SK-MEL-5 (cell line): ENCODE results near the gene HSPG2. TPM values are rescaled to one million over a fixed set of nuclear protein-coding genes. Genes with fewer than 3 reads are reported as not detected.
A peak's percentile ranks its signal among the peaks of the same experiment; 100 is the strongest.
"Not testable (repeated sequence)": the region's sequence is repeated elsewhere in the genome, so short reads cannot be mapped to it uniquely, and the experiment has no call there.

Source experiments
- DNase-seq: peaks from one replicate; pipeline ENCODE4 v3.0.0-alpha.2; 2016; ENCODE audit warnings: low read depth, low spot score
- in situ Hi-C: cut with HindIII; loops from 2 replicates; pipeline ENCODE4 v1.10.0; 2016; ENCODE audit warnings: low sequenced_read_pairs, high pct_unique_total_duplicates, low pct_unique_long_range_greater_than_20kb
- total RNA-seq: library from RNA; depleted of rRNA; stranded (reverse); fragments of >200 nt; shearing (Covaris generic); gene quantifications from 2 replicates; pipeline ENCODE4 v1.2.3, GENCODE V29; 2014

HSPG2 gene
- total RNA-seq, 1 experiment from 2014 or later, result 7.2 TPM

DNA sequence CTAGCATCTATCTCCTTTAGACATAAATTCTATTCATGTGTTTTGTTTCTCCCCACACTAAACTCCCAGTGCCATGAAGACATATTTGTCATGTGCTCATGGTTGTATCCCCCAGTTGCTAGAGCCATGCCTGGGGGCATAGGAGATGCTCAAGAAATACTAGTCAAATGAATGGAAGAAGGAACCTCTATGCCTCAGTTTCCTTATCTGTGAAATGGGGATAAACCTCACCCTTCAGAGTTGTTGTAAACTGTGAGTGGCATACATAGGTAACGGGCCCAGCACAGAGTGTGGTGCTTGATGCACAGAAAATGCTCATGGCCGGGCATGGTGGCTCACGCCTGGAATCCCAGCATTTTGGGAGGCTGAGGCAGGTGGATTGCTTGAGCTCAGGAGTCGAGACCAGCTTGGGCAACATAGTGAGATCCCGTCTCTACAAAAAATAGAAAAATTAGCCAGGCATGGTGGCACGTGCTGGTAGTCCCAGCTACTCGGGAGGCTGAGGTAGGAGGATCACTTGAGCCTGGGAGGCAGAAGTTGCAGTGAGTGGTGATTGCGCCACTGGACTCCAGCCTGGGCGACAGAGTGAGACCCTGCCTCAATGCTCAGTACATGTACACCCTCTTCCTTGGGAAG is 116.4 kb downstream of the HSPG2 start:
- in situ Hi-C loops, result no loop called here
- no peak for DNase-seq

- in situ Hi-C loops, result no loop called here
These were observed 118.5 kb downstream of the HSPG2 start for GRCh38 chr1:21818656-21819055.

DNA sequence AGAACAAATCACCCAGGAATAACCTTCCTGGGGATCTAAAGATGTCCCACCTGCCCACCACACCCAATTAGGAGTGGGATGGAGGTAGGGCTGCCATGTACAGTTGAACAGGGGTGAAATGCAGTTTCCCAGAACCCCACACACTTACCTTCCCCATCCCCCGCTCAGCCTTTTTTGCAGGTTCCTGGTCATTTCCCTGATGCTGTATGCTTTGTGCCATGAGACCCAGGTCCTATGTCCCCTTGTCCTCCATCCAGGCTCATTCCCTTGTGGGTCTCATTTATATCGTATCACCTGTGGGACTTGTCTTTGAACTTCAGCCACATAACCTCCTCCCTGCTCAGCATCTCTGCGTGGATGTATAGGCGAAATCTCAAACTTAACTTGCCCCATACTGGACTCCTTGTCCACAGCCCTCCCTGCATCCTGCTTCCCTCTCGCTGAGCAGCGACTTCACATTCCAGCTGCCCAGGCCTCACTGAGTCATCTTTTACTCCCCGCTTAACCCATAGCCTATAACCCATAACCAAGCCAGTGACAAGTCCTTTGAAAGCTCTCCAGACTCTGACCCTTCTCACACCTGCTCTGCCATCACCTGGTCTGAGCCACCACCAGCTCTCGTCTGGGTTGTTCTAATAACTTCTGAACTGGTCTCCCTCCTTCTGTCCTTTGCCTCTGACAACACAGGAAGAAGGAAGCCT is 120.4 kb downstream of the HSPG2 start:
- in situ Hi-C loops, result no loop called here
- no peak for DNase-seq

More at GRCh38 chr1:21818656-21819055, 118.5 kb downstream of the HSPG2 start:
- DNase-seq, result peak; percentile 41

GRCh38 chr1:21815724-21816321 is 121.3 kb downstream of the HSPG2 start:
- no peak for DNase-seq
- in situ Hi-C loops, result no loop called here

DNA sequence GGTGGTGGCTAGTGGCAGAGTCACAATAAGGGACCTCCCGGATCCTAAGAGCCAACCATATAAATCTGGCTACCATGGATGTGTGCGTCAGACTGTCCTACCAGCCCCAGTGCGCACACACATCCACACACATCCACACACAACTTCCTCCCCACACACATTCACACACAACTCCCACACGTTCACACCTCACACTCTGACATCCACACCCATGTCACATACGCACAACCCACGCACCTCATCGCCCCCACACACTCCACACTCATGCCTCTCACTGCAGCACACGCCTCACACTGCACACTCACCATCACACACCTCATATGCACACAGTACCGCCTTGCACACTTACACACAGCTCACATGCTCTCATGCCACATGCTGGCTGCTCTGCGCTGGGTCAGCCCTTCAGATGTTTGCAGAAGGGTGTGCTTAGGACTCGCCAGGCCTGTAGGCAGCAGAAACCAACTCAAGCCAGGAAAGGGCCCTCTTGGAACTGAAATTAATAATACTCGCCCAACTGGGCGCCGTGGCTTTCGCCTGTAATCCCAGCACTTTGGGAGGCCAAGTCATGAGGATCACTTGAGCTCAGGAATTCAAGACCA is 122.0 kb downstream of the HSPG2 start:
- DNase-seq, result no peak
- in situ Hi-C loops, result no loop called here

- DNase-seq, result no peak
- in situ Hi-C loops, result no loop called here
These were observed 122.7 kb downstream of the HSPG2 start for GRCh38 chr1:21814241-21814918.

DNA sequence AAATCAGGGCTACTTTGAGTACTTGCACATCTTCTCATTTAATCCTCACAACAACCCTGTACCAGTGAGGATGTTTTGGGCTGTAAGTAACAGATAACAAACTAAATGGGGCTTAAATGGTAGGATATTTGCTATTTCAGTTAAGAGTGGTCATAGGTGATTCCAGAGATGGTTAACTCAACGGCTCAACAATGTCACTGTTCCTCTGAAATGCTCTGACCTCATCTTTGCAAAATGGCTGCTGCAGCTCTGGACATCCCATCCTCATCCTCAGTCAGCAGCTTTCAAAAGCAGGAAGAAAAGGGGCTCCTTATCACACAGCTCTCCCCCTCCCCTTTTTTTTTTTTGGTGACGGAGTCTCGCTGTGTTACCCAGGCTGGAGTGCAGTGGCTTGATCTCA is 123.6 kb downstream of the HSPG2 start:
- in situ Hi-C loops, result no loop called here
- DNase-seq, result no peak

- in situ Hi-C loops, result no loop called here
- DNase-seq, result no peak
These were observed 125.2 kb downstream of the HSPG2 start, which contains the start of gene LDLRAD2 for GRCh38 chr1:21811875-21812305. Gene LDLRAD2 (plus strand): TSS chr1:21812265. CDS start chr1:21812452, 187 bp downstream.

DNA sequence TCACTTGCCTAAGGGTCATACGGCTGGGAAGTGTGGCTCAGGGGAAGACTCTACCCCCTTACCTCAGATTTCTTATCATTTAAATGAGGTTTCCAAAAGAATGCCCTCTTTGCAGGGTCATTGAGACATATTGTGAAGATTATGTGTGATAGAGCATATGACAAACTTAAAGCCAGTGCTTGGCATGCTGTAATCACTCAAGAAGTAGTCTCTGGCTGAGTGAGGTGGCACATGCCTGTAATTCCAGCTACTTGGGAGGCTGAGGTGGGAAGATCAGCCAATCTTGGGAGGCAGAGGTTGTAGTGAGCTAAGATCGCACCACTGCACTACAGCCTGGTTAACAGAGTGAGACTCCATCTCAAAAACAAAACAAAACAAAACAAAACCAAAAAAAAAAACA is 132.6 kb downstream of the HSPG2 start:
- in situ Hi-C loops, result no loop called here
- DNase-seq, result no peak

DNA sequence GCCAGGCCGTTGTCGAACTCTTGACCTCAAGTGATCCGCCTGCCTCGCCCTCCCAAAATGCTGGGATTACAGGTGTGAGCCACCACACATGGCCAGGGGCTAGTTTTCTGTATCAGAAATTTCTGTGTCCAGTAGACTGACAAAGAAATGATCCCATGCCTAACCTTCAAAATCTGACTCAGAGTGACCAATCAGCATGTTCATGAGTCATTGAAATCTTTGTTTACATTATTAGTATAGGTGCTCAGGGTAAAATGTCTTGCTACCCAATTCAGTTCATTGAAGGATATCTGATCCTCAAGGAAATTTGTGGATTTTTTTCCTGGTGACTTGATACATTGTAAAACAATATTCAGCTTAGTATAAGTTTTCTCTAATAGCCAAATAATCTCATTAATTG is 136.0 kb downstream of the HSPG2 start:
- in situ Hi-C loops, result no loop called here
- DNase-seq, result no peak

DNA sequence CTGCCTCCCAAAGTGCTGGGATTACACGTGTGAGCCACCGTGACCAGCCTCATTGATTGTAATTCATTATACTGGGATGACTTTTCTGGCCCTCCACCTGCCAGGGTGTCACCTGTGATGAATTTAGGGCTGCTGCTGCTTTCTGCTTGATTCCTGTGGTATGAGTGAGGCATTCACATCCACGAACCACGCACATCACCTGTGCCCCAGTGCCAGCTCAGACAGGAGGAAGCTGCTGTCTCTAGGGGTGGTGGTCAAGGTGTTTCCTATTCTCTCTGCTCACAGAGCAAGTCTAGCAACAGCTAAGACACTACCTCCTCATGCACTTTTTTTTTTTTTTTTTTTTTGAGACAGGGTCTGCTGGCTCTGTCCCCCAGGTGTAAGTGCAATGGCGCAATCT is 137.4 kb downstream of the HSPG2 start:
- in situ Hi-C loops, result no loop called here
- no peak for DNase-seq

- in situ Hi-C loops, result no loop called here
- DNase-seq, result no peak
These were observed 142.0 kb downstream of the HSPG2 start for GRCh38 chr1:21795075-21795474.

DNA sequence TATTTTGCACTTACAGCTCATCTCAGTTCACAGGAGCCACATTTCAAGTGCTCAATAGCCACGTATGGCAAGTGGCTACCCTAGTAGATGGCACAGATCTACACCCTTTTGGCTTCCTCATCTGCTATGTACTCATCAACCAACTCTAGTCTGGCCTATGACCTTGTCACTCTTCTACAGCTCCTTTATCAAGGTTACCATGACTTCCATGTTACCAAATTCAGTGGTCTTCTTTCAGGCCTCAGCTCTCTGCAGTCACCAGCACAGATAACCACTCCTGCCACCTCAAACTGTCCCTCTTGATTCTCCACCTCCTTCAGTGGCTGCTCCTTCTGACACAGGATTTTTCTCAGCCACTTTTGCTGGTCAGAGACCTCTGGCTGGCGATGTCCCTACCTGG is 142.5 kb downstream of the HSPG2 start:
- no peak for DNase-seq
- in situ Hi-C loops, result no loop called here

- in situ Hi-C loops, result no loop called here
These were observed 144.0 kb downstream of the HSPG2 start for GRCh38 chr1:21793104-21793503.

DNA sequence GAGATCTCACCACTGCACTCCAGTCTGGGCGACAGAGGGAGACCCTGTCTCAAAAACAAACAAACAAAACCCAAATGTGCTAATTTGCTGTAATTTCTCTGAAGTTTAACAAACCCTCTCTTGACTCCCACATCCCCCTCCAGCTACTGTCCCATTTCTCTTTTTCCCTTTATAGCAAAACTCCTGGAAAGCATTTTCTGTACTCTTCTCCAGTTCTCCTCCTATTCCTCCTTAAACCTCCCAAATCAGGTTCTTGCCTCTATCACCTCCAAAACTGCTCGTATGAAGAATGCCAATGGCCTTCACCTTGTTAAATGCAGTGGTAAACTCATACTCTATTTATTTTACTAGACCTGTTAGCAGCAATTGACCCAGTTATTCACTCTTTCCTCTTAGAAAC is 150.5 kb downstream of the HSPG2 start:
- DNase-seq, result no peak
- in situ Hi-C loops, result no loop called here

More at GRCh38 chr1:21793104-21793503, 144.0 kb downstream of the HSPG2 start:
- no peak for DNase-seq

DNA sequence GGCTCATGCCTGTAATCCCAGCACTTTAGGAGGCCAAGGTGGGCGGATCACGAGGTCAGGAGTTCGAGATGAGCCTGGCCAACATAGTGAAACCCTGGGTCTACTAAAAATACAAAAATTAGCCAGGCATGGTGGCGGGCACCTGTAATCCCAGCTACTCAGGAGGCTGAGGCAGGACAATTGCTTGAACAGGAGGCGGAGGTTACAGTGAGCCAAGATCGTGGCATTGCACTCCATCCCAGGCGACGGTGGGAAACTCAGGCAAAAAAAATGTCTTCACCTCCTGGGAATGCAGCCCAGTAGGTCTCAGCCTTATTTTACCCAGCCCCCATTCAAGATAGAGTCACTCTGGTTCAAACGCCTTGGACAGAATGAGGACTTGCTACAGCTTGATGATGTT is 151.3 kb downstream of the HSPG2 start:
- DNase-seq, in situ Hi-C loops: not testable (repeated sequence)

DNA sequence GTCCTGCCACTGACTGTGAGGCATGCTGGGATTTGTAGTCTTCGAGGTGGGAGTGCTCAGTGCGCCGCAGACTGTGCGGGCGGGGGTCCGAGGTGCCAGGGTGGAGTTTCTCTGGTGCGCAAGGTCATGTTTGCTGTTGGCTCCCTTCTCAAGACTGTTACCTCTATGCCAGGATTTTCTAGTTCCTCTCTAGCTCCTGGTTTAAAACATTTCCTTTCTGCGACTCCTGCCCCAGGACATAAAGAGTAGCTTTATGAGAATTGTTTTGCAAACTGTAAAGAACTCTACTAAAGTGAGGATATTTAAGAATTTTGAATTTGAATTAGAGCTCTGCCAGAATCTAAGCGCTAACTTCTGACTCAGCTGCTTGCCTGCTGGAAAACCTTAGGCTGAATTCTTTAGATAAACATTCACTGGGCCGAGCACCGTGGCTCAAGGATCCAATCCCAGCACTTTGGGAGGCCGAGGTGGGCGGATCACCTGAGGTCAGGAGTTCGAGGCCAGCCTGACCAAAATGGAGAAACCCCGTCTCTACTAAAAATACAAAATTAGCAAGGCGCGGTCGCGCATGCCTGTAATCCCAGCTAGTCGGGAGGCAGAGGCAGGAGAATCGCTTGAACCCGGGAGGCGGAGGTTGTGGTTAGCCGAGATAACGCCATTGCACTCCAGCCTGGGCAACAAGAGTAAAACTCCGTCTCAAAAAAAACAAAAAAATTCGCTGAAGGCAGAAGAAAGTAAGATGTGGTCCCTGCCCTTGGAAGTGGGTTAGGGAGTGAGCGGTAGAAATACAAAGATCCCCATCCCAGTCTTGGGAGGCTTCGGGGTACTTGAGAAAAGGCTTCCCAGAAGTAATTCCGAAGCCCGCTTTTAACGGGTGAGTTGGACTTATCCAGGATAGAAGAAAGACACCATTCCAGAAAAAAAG is 153.2 kb downstream of the HSPG2 start:
- in situ Hi-C loops, result no loop called here
- DNase-seq, result no peak
